Stomach (tissue), 19 donors: ENCODE data around the gene ZP4. TPM values are rescaled to one million over a fixed set of nuclear protein-coding genes. Genes with fewer than 3 reads are reported as not detected.

Source experiments
- DNase-seq, 2 donors: peaks; one replicate each; pipeline versions ENCODE4 v3.0.0 to v3.0.0-alpha.2; 2013 to 2019
- H3K27ac ChIP-seq, 5 donors: fragments of 200-600 bp in 4 of 5; sonication (generic) in 4 of 5; one replicate each; pipeline ENCODE4 v1.5.1; 2013 to 2019; ENCODE audit warnings: mild to moderate bottlenecking in 1 of 5, moderate library complexity in 1 of 5
- H3K27me3 ChIP-seq, 3 donors: fragments of 200-600 bp; sonication (generic); one replicate each; pipeline ENCODE4 v1.5.1; 2017 to 2019; ENCODE audit warnings: mixed run types in 1 of 3
- H3K36me3 ChIP-seq, 4 donors: fragments of 200-600 bp; sonication (generic); 1 replicate in 3 of 4; 2 replicates in 1 of 4; pipeline ENCODE4 v1.5.1; 2016 to 2019
- H3K4me1 ChIP-seq, 4 donors: fragments of 200-600 bp; sonication (generic); one replicate each; pipeline ENCODE4 v1.5.1; 2016 to 2019
- H3K4me3 ChIP-seq, 4 donors: fragments of 200-600 bp; sonication (generic) in 3 of 4; one replicate each; pipeline ENCODE4 v1.5.1; 2016 to 2019; ENCODE audit warnings: mild to moderate bottlenecking in 1 of 4
- H3K9me3 ChIP-seq, 4 donors: fragments of 200-600 bp; sonication (generic); one replicate each; pipeline ENCODE4 v1.5.1; 2016 to 2019
- CTCF ChIP-seq, 7 experiments: fragments of 450-650 bp in 4 of 7; fragments of 200-600 bp in 3 of 7; sonication (generic) in 3 of 7; IDR thresholded peaks; one replicate each; pipeline ENCODE4 v1.5.1; 2016 to 2019; ENCODE audit warnings: antibody characterized with exemption in 7 of 7, control low read depth in 2 of 7, mild to moderate bottlenecking in 1 of 7
- EP300 ChIP-seq: sonication (generic); formaldehyde crosslinking; IDR thresholded peaks from one replicate; pipeline ENCODE4 v1.6.1; 2017; ENCODE audit warnings: antibody characterized with exemption
- POLR2A ChIP-seq, 4 donors: fragments of 450-650 bp; IDR thresholded peaks; one replicate each; pipeline ENCODE4 v1.6.1; 2016; ENCODE audit warnings: antibody characterized with exemption in 4 of 4, control low read depth in 2 of 4, mild to moderate bottlenecking in 1 of 4, moderate library complexity in 1 of 4
- POLR2AphosphoS5 ChIP-seq, 3 donors: sonication (generic); formaldehyde crosslinking; IDR thresholded peaks; one replicate each; pipeline ENCODE4 v1.6.1; 2016; ENCODE audit warnings: antibody characterized with exemption in 3 of 3
- whole genome bisulfite sequencing, 5 donors: extraction: QIAGEN DNeasy Blood & Tissue Kit in 3 of 5; methylation state at CpG; one replicate each; pipeline versions ENCODE4 v1.1.5 to v1.1.7; 2013 to 2018; 5-methylcytosine and 5-hydroxymethylcytosine counted together
- intact Hi-C: fragments of 100-400 bp; cut with DNase I; formaldehyde crosslinking; loops from one replicate; pipeline ENCODE4 v1.15.1; 2023; ENCODE audit warnings: low total_unique reads
- long read RNA-seq, 10 donors: transcript quantifications; one replicate each; lab custom pipeline, GENCODE V29; 2026
- polyA plus RNA-seq, 3 donors: library from polyadenylated mRNA; stranded (reverse); fragments of 200-250 nt; gene quantifications; one replicate each; pipeline ENCODE4 v1.2.3, GENCODE V29; 2013
- total RNA-seq, 5 donors: library from RNA; depleted of rRNA; stranded (reverse); fragments of >200 nt; gene quantifications; one replicate each; pipeline versions ENCODE4 v1.1.0 to v1.2.3, GENCODE V29; 2014 to 2016
- donor health status: healthy with polysubstance abuse.
- donor health status: Bipolar disorder and iron deficiency.
- donor health status: healthy.

ZP4 gene
- total RNA-seq (not detected), polyA plus RNA-seq (not detected)
- long read RNA-seq, donor 1 = 0 reads
- long read RNA-seq, donor 2 = 0 reads
- long read RNA-seq, donor 3 = 0 reads
- long read RNA-seq, donor 4 = 0 reads
- long read RNA-seq, donor 5 = 0 reads
- long read RNA-seq, donor 6 = 0 reads
- long read RNA-seq, donor 7 = 0 reads
- long read RNA-seq, donor 8 = 0 reads
- long read RNA-seq, donor 9 = 0 reads
- long read RNA-seq, donor 10 = 0 reads

DNA sequence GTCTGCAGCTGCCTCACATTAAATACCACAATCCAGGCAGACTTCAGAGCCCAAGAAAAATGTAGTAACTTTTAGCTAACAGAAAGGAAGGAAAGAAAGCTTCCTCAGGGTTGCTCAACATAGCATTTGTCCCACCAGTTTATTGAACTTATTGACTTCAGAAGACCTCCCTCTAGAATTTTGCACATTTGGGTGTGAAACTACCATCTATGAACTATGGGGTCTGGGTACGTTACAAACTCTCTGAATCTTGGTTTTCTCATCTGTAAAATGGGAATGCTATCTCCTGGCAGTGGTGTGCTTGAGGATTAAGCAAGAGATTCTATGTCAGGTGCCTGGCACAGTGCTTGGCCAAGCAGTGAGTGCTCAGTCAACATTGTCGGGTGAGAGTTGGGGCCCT, at the start of gene ZP4:
ZP4 (minus strand) TSS at position 101 of the 400 bp plus-strand sequence. CDS start 287 bp downstream, outside the sequence.
- WGBS, 5 donors = 74 to 86% (median 83%) methylated on average over 2 of the region's 2 CpGs
- no peak for DNase-seq
- intact Hi-C loops = no loop called here

DNA sequence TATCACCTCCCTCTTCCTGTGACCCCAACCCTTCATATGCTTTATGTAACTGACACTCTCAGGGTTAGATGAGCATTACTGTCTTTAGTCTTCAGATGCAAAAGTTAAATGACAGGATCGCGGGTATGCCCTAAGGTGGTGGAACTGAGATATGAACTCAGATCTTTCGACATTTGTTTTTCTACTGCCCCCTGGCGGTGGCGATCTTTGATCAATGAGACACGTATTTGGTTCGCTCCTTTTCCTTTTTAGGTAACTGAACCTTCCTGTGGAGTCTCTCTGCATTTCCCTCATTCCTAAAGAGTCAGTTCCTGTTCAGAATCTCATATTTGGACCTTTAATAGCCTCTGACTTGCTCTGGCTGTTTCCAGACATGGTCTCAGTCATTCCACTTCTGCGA, 47.8 kb upstream of the ZP4 start:
- peaks cover 0 to 3% (median 0%) of the 10 kb centered on the region in 4 donors for H3K9me3 ChIP-seq
- H3K36me3 ChIP-seq = no peaks in the 10 kb centered on the region
- 67 to 80% (median 76%) methylated on average over 8 of the region's 8 CpGs for WGBS, 5 donors
- H3K4me1 ChIP-seq = no peaks in the 10 kb centered on the region
- intact Hi-C loops = no loop called here
- no peak for TF ChIP-seq CTCF (IDR thresholded peaks at IDR 0.05)
- TF ChIP-seq POLR2A (IDR thresholded peaks at IDR 0.05) = no peak
- TF ChIP-seq EP300 = no peak
- no peak for TF ChIP-seq POLR2AphosphoS5 (IDR thresholded peaks at IDR 0.05)
- H3K27ac ChIP-seq = no peak overlapping the region
- H3K27me3 ChIP-seq = no peaks in the 10 kb centered on the region
- no peak for DNase-seq
- H3K4me3 ChIP-seq = no peak overlapping the region

More for the DNA sequence above, at the start of gene ZP4:
- H3K4me1 ChIP-seq = no peaks in the 10 kb centered on the region
- TF ChIP-seq EP300 = no peak
- TF ChIP-seq POLR2AphosphoS5 (IDR thresholded peaks at IDR 0.05) = no peak
- TF ChIP-seq POLR2A (IDR thresholded peaks at IDR 0.05) = no peak
- no peak for TF ChIP-seq CTCF (IDR thresholded peaks at IDR 0.05)
- H3K27me3 ChIP-seq = no peaks in the 10 kb centered on the region
- H3K36me3 ChIP-seq = no peaks in the 10 kb centered on the region
- no peak within 1 kb of the TSS for H3K4me3 ChIP-seq
- H3K27ac ChIP-seq = no peak within 1 kb of the TSS
- H3K9me3 ChIP-seq = no peaks in the 10 kb centered on the region

GRCh38 chr1:237938068-237938467, 47.3 kb upstream of the ZP4 start:
- no peak overlapping the region for H3K27ac ChIP-seq
- TF ChIP-seq POLR2AphosphoS5 (IDR thresholded peaks at IDR 0.05) = no peak
- TF ChIP-seq EP300 = no peak
- TF ChIP-seq CTCF (IDR thresholded peaks at IDR 0.05) = no peak
- TF ChIP-seq POLR2A (IDR thresholded peaks at IDR 0.05) = no peak
- intact Hi-C loops = no loop called here
- no peaks in the 10 kb centered on the region for H3K27me3 ChIP-seq
- WGBS, 5 donors = 84 to 95% (median 90%) methylated on average over 5 of the region's 5 CpGs
- H3K36me3 ChIP-seq = no peaks in the 10 kb centered on the region
- no peak overlapping the region for H3K4me3 ChIP-seq
- peaks cover 0 to 3% (median 0%) of the 10 kb centered on the region in 4 donors for H3K9me3 ChIP-seq
- H3K4me1 ChIP-seq = no peaks in the 10 kb centered on the region
- no peak for DNase-seq

- TF ChIP-seq EP300 = no peak
- no peak for TF ChIP-seq POLR2A (IDR thresholded peaks at IDR 0.05)
- TF ChIP-seq CTCF (IDR thresholded peaks at IDR 0.05) = no peak
- no peak for TF ChIP-seq POLR2AphosphoS5 (IDR thresholded peaks at IDR 0.05)
- no peaks in the 10 kb centered on the region for H3K9me3 ChIP-seq
- no peaks in the 10 kb centered on the region for H3K4me1 ChIP-seq
- DNase-seq = no peak
- 90 to 98% (median 95%) methylated on average over 3 of the region's 3 CpGs for WGBS, 5 donors
- intact Hi-C loops = no loop called here
- no peak overlapping the region for H3K4me3 ChIP-seq
- no peak overlapping the region for H3K27ac ChIP-seq
- no peaks in the 10 kb centered on the region for H3K36me3 ChIP-seq
- no peaks in the 10 kb centered on the region for H3K27me3 ChIP-seq
Measured at GRCh38 chr1:237932816-237933215, 42.1 kb upstream of the ZP4 start.
